Upper lobe of left lung (tissue), 4 donors: ENCODE data around the gene SKOR1.

Source experiments
- EP300 ChIP-seq, 4 donors: sonication (generic); formaldehyde crosslinking; IDR thresholded peaks; one replicate each; pipeline ENCODE4 v1.5.1; 2017; ENCODE audit warnings: antibody characterized with exemption in 4 of 4, control low read depth in 2 of 4
- POLR2A ChIP-seq, 4 donors: fragments of 450-650 bp; IDR thresholded peaks; one replicate each; pipeline ENCODE4 v1.5.1; 2016 to 2017; ENCODE audit warnings: antibody characterized with exemption in 4 of 4, mild to moderate bottlenecking in 2 of 4
- POLR2AphosphoS5 ChIP-seq, 2 donors: sonication (generic); formaldehyde crosslinking; IDR thresholded peaks; one replicate each; pipeline ENCODE4 v1.5.1; 2017; ENCODE audit warnings: antibody characterized with exemption in 2 of 2
- TF ChIP-seq, protein P1 (sequence below), 6 experiments: fragments of 450-650 bp in 4 of 6; fragments of 200-600 bp in 2 of 6; sonication (generic) in 2 of 6; IDR thresholded peaks; one replicate each; pipeline ENCODE4 v1.5.1; 2016 to 2019; ENCODE audit warnings: antibody characterized with exemption in 6 of 6

DNA sequence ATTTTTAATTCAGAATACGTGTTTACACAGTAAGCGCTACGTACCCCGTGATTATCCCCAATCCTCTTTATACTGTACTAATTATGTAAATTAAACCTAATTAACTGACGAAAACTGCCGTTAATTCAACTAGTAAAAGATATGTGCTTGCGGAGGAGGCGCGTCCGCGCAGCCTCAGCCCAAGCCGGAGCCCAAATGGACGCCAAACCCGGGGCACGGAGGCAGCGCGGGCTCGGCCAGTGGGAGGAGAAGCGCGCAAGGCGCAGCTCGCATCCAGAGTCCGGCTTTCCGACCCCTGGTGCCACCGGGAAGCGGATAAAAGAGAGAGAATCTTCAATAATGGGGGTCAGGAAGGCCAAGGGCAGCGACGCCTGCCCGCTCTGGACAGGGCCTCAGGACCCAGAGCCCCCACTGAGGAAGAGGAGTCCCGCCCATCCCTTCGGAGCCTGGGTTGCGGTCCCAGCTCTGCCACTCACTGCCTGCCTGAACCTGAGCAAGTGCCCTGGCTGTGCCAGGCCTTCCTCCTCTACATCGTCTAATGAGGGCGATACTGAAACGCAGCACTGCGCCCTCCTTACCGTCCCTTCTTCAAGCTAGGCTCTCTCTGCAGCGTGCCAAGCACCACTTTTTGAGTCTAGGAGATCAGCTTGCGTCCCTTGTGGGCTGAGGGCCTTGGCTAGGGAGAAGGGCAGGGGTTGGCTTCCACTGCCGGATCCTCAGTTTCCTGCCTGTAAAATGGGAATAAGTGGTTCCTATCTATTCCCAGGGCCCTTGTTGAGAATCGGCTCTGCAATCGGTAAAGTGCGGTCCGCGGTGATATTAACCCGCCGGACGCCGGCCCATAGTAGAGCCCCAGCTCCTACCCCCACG, 5.0 kb upstream of the SKOR1 start:
- TF ChIP-seq, protein P1, sequence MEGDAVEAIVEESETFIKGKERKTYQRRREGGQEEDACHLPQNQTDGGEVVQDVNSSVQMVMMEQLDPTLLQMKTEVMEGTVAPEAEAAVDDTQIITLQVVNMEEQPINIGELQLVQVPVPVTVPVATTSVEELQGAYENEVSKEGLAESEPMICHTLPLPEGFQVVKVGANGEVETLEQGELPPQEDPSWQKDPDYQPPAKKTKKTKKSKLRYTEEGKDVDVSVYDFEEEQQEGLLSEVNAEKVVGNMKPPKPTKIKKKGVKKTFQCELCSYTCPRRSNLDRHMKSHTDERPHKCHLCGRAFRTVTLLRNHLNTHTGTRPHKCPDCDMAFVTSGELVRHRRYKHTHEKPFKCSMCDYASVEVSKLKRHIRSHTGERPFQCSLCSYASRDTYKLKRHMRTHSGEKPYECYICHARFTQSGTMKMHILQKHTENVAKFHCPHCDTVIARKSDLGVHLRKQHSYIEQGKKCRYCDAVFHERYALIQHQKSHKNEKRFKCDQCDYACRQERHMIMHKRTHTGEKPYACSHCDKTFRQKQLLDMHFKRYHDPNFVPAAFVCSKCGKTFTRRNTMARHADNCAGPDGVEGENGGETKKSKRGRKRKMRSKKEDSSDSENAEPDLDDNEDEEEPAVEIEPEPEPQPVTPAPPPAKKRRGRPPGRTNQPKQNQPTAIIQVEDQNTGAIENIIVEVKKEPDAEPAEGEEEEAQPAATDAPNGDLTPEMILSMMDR (IDR thresholded peaks at IDR 0.05): no peak
- TF ChIP-seq POLR2A (IDR thresholded peaks at IDR 0.05) (no peak), POLR2AphosphoS5 (IDR thresholded peaks at IDR 0.05) (no peak), EP300 (IDR thresholded peaks at IDR 0.05) (no peak)
